B cell (primary cell): ENCODE measurements around the gene CSE1L.

Source experiments
- CTCF ChIP-seq: fragments of 200-600 bp; IDR thresholded peaks from one replicate; pipeline ENCODE4 v1.8.0; 2022; ENCODE audit warnings: antibody characterized with exemption, mild to moderate bottlenecking
- EZH2 ChIP-seq: IDR thresholded peaks from 2 replicates; pipeline ENCODE4 v1.6.1; 2012; ENCODE audit warnings: borderline replicate concordance, low read depth, mild to moderate bottlenecking, moderate library complexity, low read length; ENCODE audit not compliant: insufficient read depth, poor library complexity, severe bottlenecking

GRCh38 chr20:49024220-49024619 lies 21.9 kb upstream of the CSE1L start:
- TF ChIP-seq CTCF (no peak), EZH2 (no peak)
